Measurements from ENCODE around the gene SEL1L3.
"Not testable (repeated sequence)": the region's sequence is repeated elsewhere in the genome, so short reads cannot be mapped to it uniquely, and the experiment has no call there.

DNA sequence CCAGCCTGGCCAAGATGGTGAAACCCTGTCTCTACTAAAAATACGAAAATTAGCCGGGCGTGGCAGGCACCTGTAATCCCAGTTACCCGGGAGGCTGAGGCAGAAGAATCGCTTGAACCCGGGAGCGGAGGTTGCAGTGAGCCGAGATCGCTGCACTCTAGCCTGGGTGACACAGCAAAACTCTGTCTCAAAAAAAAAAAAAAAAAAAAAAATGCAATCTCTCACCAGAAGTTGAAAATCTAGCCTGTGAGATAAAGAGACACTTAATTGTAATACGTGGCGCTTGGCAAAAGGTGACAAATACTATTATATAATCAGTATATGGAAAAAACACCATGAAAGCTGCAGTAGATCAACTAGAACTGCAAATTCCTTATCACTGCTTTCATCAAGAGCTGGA lies 43.3 kb upstream of the SEL1L3 start:
- TF ChIP-seq TBP (optimal IDR thresholded peaks at IDR 0.05; ENCODE audit: low read depth, low read length); POU5F1 (IDR thresholded peaks at IDR 0.05; ENCODE audit: borderline replicate concordance, low read depth, low read length, partially characterized antibody): not testable (repeated sequence)
